Purkinje cell (primary cell): ENCODE measurements around the gene ACSBG1. TPM values are rescaled to one million over a fixed set of nuclear protein-coding genes. Genes with fewer than 3 reads are reported as not detected.

Experiments
- polyA plus RNA-seq: library from polyadenylated mRNA; unstranded; fragments of >200 nt; fragmentation: Nextera tagmentation; gene quantifications from 2 replicates; pipeline ENCODE4 v1.2.1, GENCODE V29; 2014

Gene ACSBG1
- 3.7 and 3.8 TPM in 2 replicates for polyA plus RNA-seq

GRCh38 chr15:78234515-78235040 is at the start of gene ACSBG1:
Gene ACSBG1, minus strand, starts transcription at chr15:78234565. Its CDS starts 64 bp downstream, at chr15:78234501.

GRCh38 chr15:78264304-78265136 is 30.2 kb upstream of the ACSBG1 start, which contains the start of gene DNAJA4:
Gene DNAJA4, plus strand, starts transcription at chr15:78264562. Its CDS starts 202 bp downstream, at chr15:78264764.

GRCh38 chr15:78149068-78149804 is 85.1 kb downstream of the ACSBG1 start, which contains the start of gene IDH3A:
Gene IDH3A, plus strand, starts transcription at chr15:78149362. Its CDS starts 42 bp downstream, at chr15:78149404.

GRCh38 chr15:78131295-78132061 is 102.9 kb downstream of the ACSBG1 start, which contains the start of gene CIB2:
Gene CIB2, minus strand, starts transcription at chr15:78131445. Its CDS starts 230 bp downstream, at chr15:78131215.

Other genes starting within 250 kb of the ACSBG1 start
- 1.6 and 5.3 TPM in 2 replicates for gene TBC1D2B, start 156.9 kb downstream of the ACSBG1 start, polyA plus RNA-seq
- not detected in 2 replicates for gene SH2D7, start 142.0 kb downstream of the ACSBG1 start, polyA plus RNA-seq
- 1.4 and 6.7 TPM in 2 replicates for gene CIB2, start 103.1 kb downstream of the ACSBG1 start, polyA plus RNA-seq
- gene IDH3A, start 85.2 kb downstream of the ACSBG1 start, polyA plus RNA-seq: 189 and 215 TPM in 2 replicates
- 65.5 and 105 TPM in 2 replicates for gene DNAJA4, start 30.0 kb upstream of the ACSBG1 start, polyA plus RNA-seq
- gene SKIC8, start 65.0 kb upstream of the ACSBG1 start, polyA plus RNA-seq: 375 and 533 TPM in 2 replicates
- 2.5 TPM in 1 of 2 replicates, not detected in the other for gene CRABP1, start 105.8 kb upstream of the ACSBG1 start, polyA plus RNA-seq
- gene IREB2, start 203.7 kb upstream of the ACSBG1 start, polyA plus RNA-seq: 23.3 and 26.2 TPM in 2 replicates